ENCODE measurements around the gene SURF6. TPM values are rescaled to one million over a fixed set of nuclear protein-coding genes. Genes with fewer than 3 reads are reported as not detected.

Gene SURF6
- total RNA-seq, 2 experiments from 2014 or later: 19.2 to 27.8 TPM

- Histone ChIP-seq H2AFZ (ENCODE audit: low read length) (no peak overlapping the region), H3K27ac (ENCODE audit: low read depth, low read length, poor library complexity, severe bottlenecking) (no peak overlapping the region), H3K79me2 (ENCODE audit: insufficient read depth, low read depth, low read length) (peaks cover 17% of the 10 kb centered on the region), H3K4me2 (ENCODE audit: low read length) (peak overlapping the region; percentile 63), H3K9me2 (ENCODE audit: insufficient read depth, low read length) (no peaks in the 10 kb centered on the region), H4K20me1 (ENCODE audit: insufficient read depth, low read length) (peaks cover 11% of the 10 kb centered on the region; the same call in 1 of the 2 replicates), H3K9me3 (ENCODE audit: low read length) (no peaks in the 10 kb centered on the region), H3K4me1 (ENCODE audit: insufficient read depth, low read length, poor library complexity, severe bottlenecking) (peaks cover 24% of the 10 kb centered on the region), H3K4me3 (ENCODE audit: low read depth, low read length, poor library complexity, severe bottlenecking) (no peak overlapping the region), H3K36me3 (ENCODE audit: insufficient read depth, low read length) (peaks cover 82% of the 10 kb centered on the region)
- ChIA-PET POLR2A (interaction anchor here (1.2 kb wide), 1 partner anchor 9 kb away, joined by 4 read pairs; no protein-coding TSS in a partner anchor), CTCF (ENCODE audit: unreplicated experiment) (no interaction called here)
- peak; percentile 21 for DNase-seq (ENCODE audit: low spot score)
- no TSS peak for BruUV-seq (replicated peaks)
- intact Hi-C loops (cut with micrococcal nuclease; ENCODE audit: unreplicated experiment): no loop called here
- TF ChIP-seq CTCF (conservative IDR thresholded peaks at IDR 0.05; ENCODE audit: low read length) (no peak), EZH2phosphoT487 (IDR thresholded peaks at IDR 0.05; ENCODE audit: borderline replicate concordance, low read depth, low read length) (no peak)
Observed at GRCh38 chr9:133334161-133334560, 1.8 kb downstream of the SURF6 start.

GRCh38 chr9:133333566-133333965, 2.4 kb downstream of the SURF6 start:
- H2AFZ ChIP-seq (ENCODE audit: low read length): no peak overlapping the region
- ChIA-PET POLR2A (interaction anchor here (1.2 kb wide), 1 partner anchor 8 kb away, joined by 4 read pairs; no protein-coding TSS in a partner anchor), CTCF (ENCODE audit: unreplicated experiment) (no interaction called here)
- H3K27ac ChIP-seq (ENCODE audit: low read depth, low read length, poor library complexity, severe bottlenecking): no peak overlapping the region
- no peaks in the 10 kb centered on the region for H3K9me2 ChIP-seq (ENCODE audit: insufficient read depth, low read length)
- no peak overlapping the region for H3K4me2 ChIP-seq (ENCODE audit: low read length)
- peaks cover 24% of the 10 kb centered on the region for H3K4me1 ChIP-seq (ENCODE audit: insufficient read depth, low read length, poor library complexity, severe bottlenecking)
- H3K9me3 ChIP-seq (ENCODE audit: low read length): no peaks in the 10 kb centered on the region
- H3K36me3 ChIP-seq (ENCODE audit: insufficient read depth, low read length): peaks cover 78% of the 10 kb centered on the region
- peaks cover 11% of the 10 kb centered on the region; the same call in 1 of the 2 replicates for H4K20me1 ChIP-seq (ENCODE audit: insufficient read depth, low read length)
- no peak for TF ChIP-seq EZH2phosphoT487 (IDR thresholded peaks at IDR 0.05; ENCODE audit: borderline replicate concordance, low read depth, low read length)
- no peak for TF ChIP-seq CTCF (conservative IDR thresholded peaks at IDR 0.05; ENCODE audit: low read length)
- H3K4me3 ChIP-seq (ENCODE audit: low read depth, low read length, poor library complexity, severe bottlenecking): no peak overlapping the region
- DNase-seq (ENCODE audit: low spot score): no peak
- no TSS peak for BruUV-seq (replicated peaks)
- intact Hi-C loops (cut with micrococcal nuclease; ENCODE audit: unreplicated experiment): no loop called here
- peaks cover 17% of the 10 kb centered on the region for H3K79me2 ChIP-seq (ENCODE audit: insufficient read depth, low read depth, low read length)

GRCh38 chr9:133333011-133333410, 3.0 kb downstream of the SURF6 start:
- TF ChIP-seq CTCF (conservative IDR thresholded peaks at IDR 0.05; ENCODE audit: low read length) (no peak), EZH2phosphoT487 (IDR thresholded peaks at IDR 0.05; ENCODE audit: borderline replicate concordance, low read depth, low read length) (no peak)
- Histone ChIP-seq H3K4me2 (ENCODE audit: low read length) (no peak overlapping the region), H3K79me2 (ENCODE audit: insufficient read depth, low read depth, low read length) (peaks cover 17% of the 10 kb centered on the region), H4K20me1 (ENCODE audit: insufficient read depth, low read length) (peaks cover 11% of the 10 kb centered on the region; the same call in 1 of the 2 replicates), H3K9me2 (ENCODE audit: insufficient read depth, low read length) (no peaks in the 10 kb centered on the region), H3K4me3 (ENCODE audit: low read depth, low read length, poor library complexity, severe bottlenecking) (no peak overlapping the region), H2AFZ (ENCODE audit: low read length) (no peak overlapping the region), H3K36me3 (ENCODE audit: insufficient read depth, low read length) (peaks cover 75% of the 10 kb centered on the region), H3K4me1 (ENCODE audit: insufficient read depth, low read length, poor library complexity, severe bottlenecking) (peaks cover 24% of the 10 kb centered on the region), H3K27ac (ENCODE audit: low read depth, low read length, poor library complexity, severe bottlenecking) (no peak overlapping the region), H3K9me3 (ENCODE audit: low read length) (no peaks in the 10 kb centered on the region)
- BruUV-seq (replicated peaks): no TSS peak
- intact Hi-C loops (cut with micrococcal nuclease; ENCODE audit: unreplicated experiment): no loop called here
- POLR2A ChIA-PET: no interaction called here
- no peak for DNase-seq (ENCODE audit: low spot score)
- CTCF ChIA-PET (ENCODE audit: unreplicated experiment): no interaction called here

All from OCI-LY7 (cell line).